ENCODE measurements around the gene HYAL3.
A peak's percentile ranks its signal among the peaks of the same experiment; 100 is the strongest.

Gene HYAL3, protein sequence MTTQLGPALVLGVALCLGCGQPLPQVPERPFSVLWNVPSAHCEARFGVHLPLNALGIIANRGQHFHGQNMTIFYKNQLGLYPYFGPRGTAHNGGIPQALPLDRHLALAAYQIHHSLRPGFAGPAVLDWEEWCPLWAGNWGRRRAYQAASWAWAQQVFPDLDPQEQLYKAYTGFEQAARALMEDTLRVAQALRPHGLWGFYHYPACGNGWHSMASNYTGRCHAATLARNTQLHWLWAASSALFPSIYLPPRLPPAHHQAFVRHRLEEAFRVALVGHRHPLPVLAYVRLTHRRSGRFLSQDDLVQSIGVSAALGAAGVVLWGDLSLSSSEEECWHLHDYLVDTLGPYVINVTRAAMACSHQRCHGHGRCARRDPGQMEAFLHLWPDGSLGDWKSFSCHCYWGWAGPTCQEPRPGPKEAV

GRCh38 chr3:50298836-50299637 is at the start of gene HYAL3, which contains the start of gene NAA80:
Gene HYAL3 (minus strand): TSS chr3:50299405. CDS start chr3:50295602, 3,803 bp downstream.
Gene NAA80 (minus strand): TSS chr3:50299405. CDS start chr3:50297463, 1,942 bp downstream.
- peak within 1 kb of the TSS; percentile 61 for H3K4me3 ChIP-seq (ENCODE audit: low read depth, low read length)
- peak; percentile 100 for DNase-seq (ENCODE audit: low read depth)
- TF ChIP-seq CTCF (conservative IDR thresholded peaks at IDR 0.05; ENCODE audit: low read depth, low read length), result peak; percentile 33

DNA sequence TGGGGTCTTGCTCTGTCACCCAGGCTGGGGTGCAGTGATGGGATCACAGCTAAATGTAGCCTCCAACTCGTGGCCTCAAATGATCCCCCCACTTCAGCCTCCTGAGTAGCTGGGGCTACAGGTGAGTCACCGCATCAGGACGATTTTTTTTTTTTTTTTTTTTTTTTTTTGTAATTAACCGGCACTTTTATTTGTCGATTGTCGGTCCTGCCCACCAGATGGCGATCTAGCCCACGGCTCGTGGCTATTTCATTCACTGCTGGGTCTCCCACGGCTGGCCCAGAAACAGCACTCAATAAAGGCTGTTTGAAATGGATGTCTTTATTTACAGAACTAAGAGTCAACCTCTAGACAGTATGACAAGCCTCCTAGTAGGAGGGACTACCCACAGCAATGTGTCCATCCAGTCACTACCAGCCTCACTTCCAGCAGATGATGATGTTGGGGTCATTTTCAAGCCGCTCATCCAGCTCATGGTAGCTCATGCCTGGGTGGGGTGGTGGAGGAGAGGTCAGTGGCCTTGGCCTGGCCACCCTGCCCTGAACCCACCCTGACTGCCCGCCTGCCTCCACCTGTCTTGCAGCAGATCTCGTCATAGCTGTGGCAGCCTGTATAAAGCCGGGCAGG is 48.1 kb upstream of the HYAL3 start:
- H3K4me3 ChIP-seq (ENCODE audit: low read depth, low read length), result no peak overlapping the region
- peak; percentile 72 for TF ChIP-seq CTCF (conservative IDR thresholded peaks at IDR 0.05; ENCODE audit: low read depth, low read length)
- DNase-seq (ENCODE audit: low read depth), result peak; percentile 81

DNA sequence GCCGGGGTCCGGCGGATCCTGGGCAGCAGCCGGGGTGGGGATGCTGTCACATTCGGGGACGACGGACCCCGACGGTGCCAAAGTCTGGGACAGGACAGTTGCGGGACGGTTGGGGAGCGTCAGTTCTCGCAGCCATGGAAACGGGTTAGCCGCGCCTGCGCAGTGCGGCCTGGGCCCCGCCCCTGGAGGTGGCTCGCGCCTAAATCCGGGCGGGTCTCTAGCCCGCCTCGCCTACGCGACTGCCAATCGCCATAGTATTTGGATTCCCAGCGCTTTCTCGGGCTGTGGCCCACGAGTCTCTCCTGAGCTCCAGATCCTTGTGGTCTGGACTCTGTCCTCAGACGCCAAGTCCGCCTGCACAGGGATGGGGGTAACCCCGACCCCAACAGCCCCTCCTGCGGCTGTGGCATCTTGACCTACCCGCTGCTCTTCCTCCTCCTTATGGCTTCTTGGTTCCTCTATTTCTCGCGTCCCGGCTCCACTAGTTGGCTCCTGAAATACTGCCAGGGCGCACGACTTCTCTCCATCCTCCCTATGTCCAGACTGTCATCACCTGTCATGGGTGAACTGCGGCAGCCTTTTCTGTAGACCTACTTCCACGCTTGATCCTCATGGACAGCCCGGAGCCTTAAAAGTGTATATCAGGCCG is 46.5 kb upstream of the HYAL3 start, which contains the start of gene ZMYND10:
ZMYND10 (minus strand) TSS at position 147 of the 649 bp plus-strand sequence. CDS start 153 bp downstream, outside the sequence.
- no peak for TF ChIP-seq CTCF (conservative IDR thresholded peaks at IDR 0.05; ENCODE audit: low read depth, low read length)
- peak within 1 kb of the TSS; percentile 55 for H3K4me3 ChIP-seq (ENCODE audit: low read depth, low read length)
- DNase-seq (ENCODE audit: low read depth), result peak; percentile 42

DNA sequence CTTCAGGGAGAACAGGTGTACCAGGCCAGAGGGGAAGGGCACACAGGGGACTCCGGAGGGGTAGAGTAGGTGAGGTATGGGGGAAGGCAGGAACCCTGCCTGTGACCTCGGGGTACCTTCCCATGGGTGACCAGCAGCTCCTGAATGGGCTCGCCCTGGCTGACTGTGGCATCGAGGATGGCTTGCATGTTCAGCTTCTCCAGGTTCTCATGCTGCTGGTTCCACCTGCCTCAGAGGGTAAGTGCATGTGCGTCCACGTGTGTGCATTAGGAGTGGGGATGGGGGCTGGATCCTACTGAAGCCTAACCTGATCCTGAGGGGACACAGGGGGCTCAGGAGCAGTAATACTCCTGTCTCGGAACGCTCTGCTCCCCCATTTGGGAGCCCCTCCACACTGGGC is 45.8 kb upstream of the HYAL3 start:
- H3K4me3 ChIP-seq (ENCODE audit: low read depth, low read length), result no peak overlapping the region
- TF ChIP-seq CTCF (conservative IDR thresholded peaks at IDR 0.05; ENCODE audit: low read depth, low read length), result no peak
- DNase-seq (ENCODE audit: low read depth), result no peak

GRCh38 chr3:50342813-50343633 is 43.8 kb upstream of the HYAL3 start:
- H3K4me3 ChIP-seq (ENCODE audit: low read depth, low read length), result no peak overlapping the region
- DNase-seq (ENCODE audit: low read depth), result no peak
- peak; percentile 25 for TF ChIP-seq CTCF (conservative IDR thresholded peaks at IDR 0.05; ENCODE audit: low read depth, low read length)

All from choroid plexus epithelial cell (primary cell).